ENCODE results near the gene MGA.

GRCh38 chr15:41655716-41656115, 4.5 kb upstream of the MGA start:
- TF ChIP-seq POLR2A (IDR thresholded peaks at IDR 0.05) (no peak), CTCF (IDR thresholded peaks at IDR 0.05) (no peak)
